ENCODE measurements around the gene MGMT. TPM values are rescaled to one million over a fixed set of nuclear protein-coding genes. Genes with fewer than 3 reads are reported as not detected.

The MGMT gene
- total RNA-seq, 1 experiment from 2014 or later, result 21.2 TPM

- no peaks in the 10 kb centered on the region for H3K9me3 ChIP-seq (ENCODE audit: insufficient read depth, low read depth)
- H3F3A ChIP-seq (ENCODE audit: insufficient read depth, low read depth), result no peaks in the 10 kb centered on the region
- H3K27me3 ChIP-seq (ENCODE audit: insufficient read depth, low read depth), result no peaks in the 10 kb centered on the region
- intact Hi-C loops (cut with micrococcal nuclease; ENCODE audit: unreplicated experiment), result no loop called here
- no peak overlapping the region for H3K27ac ChIP-seq
- H3K4me3 ChIP-seq, result no peak overlapping the region
- H3K36me3 ChIP-seq (ENCODE audit: low read depth), result no peaks in the 10 kb centered on the region
- H3K4me2 ChIP-seq, result no peak overlapping the region
- H3K9me2 ChIP-seq (ENCODE audit: insufficient read depth), result no peaks in the 10 kb centered on the region
- CTCF ChIA-PET, result no interaction called here
- no peak for DNase-seq
- H2AFZ ChIP-seq, result no peak overlapping the region
- H4K20me1 ChIP-seq (ENCODE audit: insufficient read depth), result no peaks in the 10 kb centered on the region
- POLR2A ChIA-PET (ENCODE audit: unreplicated experiment), result no interaction called here
- TF ChIP-seq EZH2 (IDR thresholded peaks at IDR 0.05; ENCODE audit: low read depth) (no peak), CTCF (conservative IDR thresholded peaks at IDR 0.05) (no peak)
- H3K79me2 ChIP-seq (ENCODE audit: low read depth), result no peaks in the 10 kb centered on the region
- H3K4me1 ChIP-seq (replicated peaks; ENCODE audit: insufficient read depth), result no peaks in the 10 kb centered on the region
- BruUV-seq (replicated peaks), result no TSS peak
These were observed 154.7 kb downstream of the MGMT start for GRCh38 chr10:129621693-129622092.

GRCh38 chr10:129622291-129622690 is 155.2 kb downstream of the MGMT start:
- Histone ChIP-seq H3K27ac (no peak overlapping the region), H3K79me2 (ENCODE audit: low read depth) (no peaks in the 10 kb centered on the region), H3K4me1 (replicated peaks; ENCODE audit: insufficient read depth) (no peaks in the 10 kb centered on the region), H3K4me3 (no peak overlapping the region), H3F3A (ENCODE audit: insufficient read depth, low read depth) (no peaks in the 10 kb centered on the region), H3K9me3 (ENCODE audit: insufficient read depth, low read depth) (no peaks in the 10 kb centered on the region), H2AFZ (no peak overlapping the region), H3K27me3 (ENCODE audit: insufficient read depth, low read depth) (no peaks in the 10 kb centered on the region), H3K9me2 (ENCODE audit: insufficient read depth) (no peaks in the 10 kb centered on the region), H3K36me3 (ENCODE audit: low read depth) (no peaks in the 10 kb centered on the region), H4K20me1 (ENCODE audit: insufficient read depth) (no peaks in the 10 kb centered on the region), H3K4me2 (no peak overlapping the region)
- DNase-seq, result no peak
- intact Hi-C loops (cut with micrococcal nuclease; ENCODE audit: unreplicated experiment), result no loop called here
- no peak for TF ChIP-seq EZH2 (IDR thresholded peaks at IDR 0.05; ENCODE audit: low read depth)
- no peak for TF ChIP-seq CTCF (conservative IDR thresholded peaks at IDR 0.05)
- no TSS peak for BruUV-seq (replicated peaks)
- CTCF ChIA-PET, result no interaction called here
- POLR2A ChIA-PET (ENCODE audit: unreplicated experiment), result no interaction called here

GRCh38 chr10:129622736-129623135 is 155.7 kb downstream of the MGMT start:
- no peaks in the 10 kb centered on the region for H3K36me3 ChIP-seq (ENCODE audit: low read depth)
- H4K20me1 ChIP-seq (ENCODE audit: insufficient read depth), result no peaks in the 10 kb centered on the region
- H3F3A ChIP-seq (ENCODE audit: insufficient read depth, low read depth), result no peaks in the 10 kb centered on the region
- ChIA-PET CTCF (no interaction called here), POLR2A (ENCODE audit: unreplicated experiment) (no interaction called here)
- TF ChIP-seq EZH2 (IDR thresholded peaks at IDR 0.05; ENCODE audit: low read depth) (no peak), CTCF (conservative IDR thresholded peaks at IDR 0.05) (no peak)
- no peak overlapping the region for H2AFZ ChIP-seq
- H3K4me3 ChIP-seq, result no peak overlapping the region
- no peak overlapping the region for H3K27ac ChIP-seq
- intact Hi-C loops (cut with micrococcal nuclease; ENCODE audit: unreplicated experiment), result no loop called here
- BruUV-seq (replicated peaks), result no TSS peak
- H3K79me2 ChIP-seq (ENCODE audit: low read depth), result no peaks in the 10 kb centered on the region
- no peak for DNase-seq
- no peak overlapping the region for H3K4me2 ChIP-seq
- H3K27me3 ChIP-seq (ENCODE audit: insufficient read depth, low read depth), result no peaks in the 10 kb centered on the region
- no peaks in the 10 kb centered on the region for H3K4me1 ChIP-seq (replicated peaks; ENCODE audit: insufficient read depth)
- H3K9me3 ChIP-seq (ENCODE audit: insufficient read depth, low read depth), result no peaks in the 10 kb centered on the region
- no peaks in the 10 kb centered on the region for H3K9me2 ChIP-seq (ENCODE audit: insufficient read depth)

All from PC-9 (cell line).